GM18511 (cell line): Measurements from ENCODE around the gene RCL1.
"Not testable (repeated sequence)": the region's sequence is repeated elsewhere in the genome, so short reads cannot be mapped to it uniquely, and the experiment has no call there.

ENCODE experiments used
- ATAC-seq: cut with Tn5 transposase; IDR thresholded peaks from one replicate; pipeline ENCODE4 v1.9.1; 2021; ENCODE audit warnings: mild to moderate bottlenecking, moderate library complexity; ENCODE audit not compliant: unreplicated experiment

RCL1 gene

GRCh38 chr9:4781408-4781807, 11.3 kb upstream of the RCL1 start:
- no peak for ATAC-seq

- ATAC-seq = not testable (repeated sequence)
Measured at GRCh38 chr9:4783191-4783590, 9.6 kb upstream of the RCL1 start.

GRCh38 chr9:4784403-4784802, 8.3 kb upstream of the RCL1 start:
- ATAC-seq = no peak

GRCh38 chr9:4786599-4786998, 6.1 kb upstream of the RCL1 start:
- ATAC-seq = no peak

- no peak for ATAC-seq
Measured at GRCh38 chr9:4787876-4788275, 4.9 kb upstream of the RCL1 start.

- no peak for ATAC-seq
Measured at GRCh38 chr9:4788703-4789102, 4.0 kb upstream of the RCL1 start.

- ATAC-seq = peak; percentile 48
Measured at GRCh38 chr9:4792054-4792571, 631 bp upstream of the RCL1 start.

- no peak for ATAC-seq
Measured at GRCh38 chr9:4793459-4794395, 983 bp downstream of the RCL1 start.

- ATAC-seq = no peak
Measured at GRCh38 chr9:4794691-4795090, 1.9 kb downstream of the RCL1 start.

GRCh38 chr9:4795108-4795507, 2.4 kb downstream of the RCL1 start:
- not testable (repeated sequence) for ATAC-seq

GRCh38 chr9:4796530-4796929, 3.8 kb downstream of the RCL1 start:
- ATAC-seq = no peak

GRCh38 chr9:4796988-4797853, 4.5 kb downstream of the RCL1 start:
- ATAC-seq = no peak

- no peak for ATAC-seq
Measured at GRCh38 chr9:4797854-4798150, 5.1 kb downstream of the RCL1 start.

GRCh38 chr9:4798281-4799032, 5.7 kb downstream of the RCL1 start:
- no peak for ATAC-seq

GRCh38 chr9:4799033-4799430, 6.3 kb downstream of the RCL1 start:
- no peak for ATAC-seq

- no peak for ATAC-seq
Measured at GRCh38 chr9:4799775-4800174, 7.0 kb downstream of the RCL1 start.

- ATAC-seq = no peak
Measured at GRCh38 chr9:4801156-4801555, 8.4 kb downstream of the RCL1 start.

- ATAC-seq = no peak
Measured at GRCh38 chr9:4803670-4804530, 11.2 kb downstream of the RCL1 start.

GRCh38 chr9:4804531-4805016, 11.8 kb downstream of the RCL1 start:
- ATAC-seq = no peak
